ENCODE results near the gene TMEM200C. TPM values are rescaled to one million over a fixed set of nuclear protein-coding genes. Genes with fewer than 3 reads are reported as not detected.

The TMEM200C gene
- total RNA-seq, 1 experiment from 2014 or later: not detected

- Mint-ChIP-seq H3K27me3 (ENCODE audit: unreplicated experiment) (peaks cover 22% of the 10 kb centered on the region), H3K27ac (ENCODE audit: unreplicated experiment) (no peak overlapping the region), H3K9me3 (ENCODE audit: low read depth, unreplicated experiment) (no peaks in the 10 kb centered on the region), H3K4me3 (ENCODE audit: low read depth, unreplicated experiment) (no peak overlapping the region), H3K4me1 (ENCODE audit: low read depth, unreplicated experiment) (no peaks in the 10 kb centered on the region), H3K36me3 (ENCODE audit: insufficient read depth, unreplicated experiment) (no peaks in the 10 kb centered on the region)
- TF ChIP-seq CTCF (IDR thresholded peaks at IDR 0.05; ENCODE audit: unreplicated experiment): no peak
- no TSS peak for BruUV-seq (replicated peaks)
- no peak for DNase-seq
- CTCF ChIA-PET: interaction anchor here (0.6 kb wide), 2 partner anchors 353 to 357 kb away, joined by 4 read pairs; no protein-coding TSS in a partner anchor
- intact Hi-C loops (cut with micrococcal nuclease; ENCODE audit: unreplicated experiment): no loop called here
These were observed 56.2 kb downstream of the TMEM200C start for GRCh38 chr18:5839102-5839501.

Small RNA genes lying within 50 kb of the gene (microRNA-seq; reads per million reads assigned to microRNA genes)
- gene MIR3976: not detected
